ENCODE measurements around the gene TTLL12. TPM values are rescaled to one million over a fixed set of nuclear protein-coding genes. Genes with fewer than 3 reads are reported as not detected.

Gene TTLL12
- total RNA-seq, 1 donor from 2014 or later = 21.4 TPM

DNA sequence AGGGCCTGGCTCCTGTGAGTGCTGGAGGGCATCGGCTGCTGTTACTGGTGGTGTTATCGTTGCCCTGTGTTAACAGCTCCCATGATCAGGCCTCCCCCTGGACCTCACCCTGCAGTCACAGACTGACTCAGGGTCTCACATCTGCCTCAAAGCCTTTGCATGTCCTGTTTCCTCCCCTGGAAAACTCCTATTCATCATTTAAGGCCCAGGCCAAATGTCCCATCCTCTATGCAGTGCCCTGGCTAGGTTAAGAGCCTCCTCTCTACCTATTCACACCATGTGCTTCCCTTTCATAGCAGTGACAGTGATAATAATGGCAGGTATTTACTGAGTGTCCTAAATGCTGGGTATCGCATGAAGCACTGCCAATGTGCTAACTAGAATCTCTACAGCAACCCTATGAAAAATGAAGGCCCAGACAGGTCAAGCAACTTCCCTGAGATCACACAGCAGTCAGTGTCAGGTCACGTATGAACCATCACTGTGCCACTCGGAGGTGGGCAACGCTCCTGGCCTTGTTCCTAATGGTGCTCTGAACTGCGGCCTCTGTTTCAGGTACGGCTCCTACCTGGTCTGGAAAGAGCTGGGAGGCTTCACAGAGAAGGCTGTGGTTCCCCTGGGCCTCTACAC lies 26.3 kb downstream of the TTLL12 start:
- H3K27me3 ChIP-seq (ENCODE audit: insufficient read depth, low read length) = no peaks in the 10 kb centered on the region
- H4K20me1 ChIP-seq (ENCODE audit: insufficient read depth, low read length) = peaks cover 75% of the 10 kb centered on the region
- no peaks in the 10 kb centered on the region for H3K4me1 ChIP-seq (ENCODE audit: insufficient read depth, low read length)
- Mint-ChIP-seq H3K36me3 (ENCODE audit: low read depth, unreplicated experiment) (no peaks in the 10 kb centered on the region), H3K4me1 (ENCODE audit: low read depth, unreplicated experiment) (no peaks in the 10 kb centered on the region), H3K27ac (ENCODE audit: unreplicated experiment) (no peak overlapping the region), H3K27me3 (ENCODE audit: low read depth, unreplicated experiment) (no peaks in the 10 kb centered on the region), H3K4me3 (ENCODE audit: unreplicated experiment) (no peak overlapping the region), H3K9me3 (ENCODE audit: unreplicated experiment) (no peaks in the 10 kb centered on the region)
- no peak overlapping the region for H3K4me3 ChIP-seq (ENCODE audit: insufficient read depth, low read depth, low read length)
- FAIRE-seq = no peak
- no peak overlapping the region for H3K9ac ChIP-seq (ENCODE audit: low read length)
- H3K4me2 ChIP-seq (ENCODE audit: low read length) = no peak overlapping the region
- no peak for TF ChIP-seq EZH2 (IDR thresholded peaks at IDR 0.05; ENCODE audit: insufficient read depth, low read length)
- TF ChIP-seq, protein P1, sequence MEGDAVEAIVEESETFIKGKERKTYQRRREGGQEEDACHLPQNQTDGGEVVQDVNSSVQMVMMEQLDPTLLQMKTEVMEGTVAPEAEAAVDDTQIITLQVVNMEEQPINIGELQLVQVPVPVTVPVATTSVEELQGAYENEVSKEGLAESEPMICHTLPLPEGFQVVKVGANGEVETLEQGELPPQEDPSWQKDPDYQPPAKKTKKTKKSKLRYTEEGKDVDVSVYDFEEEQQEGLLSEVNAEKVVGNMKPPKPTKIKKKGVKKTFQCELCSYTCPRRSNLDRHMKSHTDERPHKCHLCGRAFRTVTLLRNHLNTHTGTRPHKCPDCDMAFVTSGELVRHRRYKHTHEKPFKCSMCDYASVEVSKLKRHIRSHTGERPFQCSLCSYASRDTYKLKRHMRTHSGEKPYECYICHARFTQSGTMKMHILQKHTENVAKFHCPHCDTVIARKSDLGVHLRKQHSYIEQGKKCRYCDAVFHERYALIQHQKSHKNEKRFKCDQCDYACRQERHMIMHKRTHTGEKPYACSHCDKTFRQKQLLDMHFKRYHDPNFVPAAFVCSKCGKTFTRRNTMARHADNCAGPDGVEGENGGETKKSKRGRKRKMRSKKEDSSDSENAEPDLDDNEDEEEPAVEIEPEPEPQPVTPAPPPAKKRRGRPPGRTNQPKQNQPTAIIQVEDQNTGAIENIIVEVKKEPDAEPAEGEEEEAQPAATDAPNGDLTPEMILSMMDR (IDR thresholded peaks at IDR 0.05; ENCODE audit: insufficient read depth, low read depth, low read length) = no peak
- no peak overlapping the region for H2AFZ ChIP-seq (ENCODE audit: low read depth, low read length)
- H3K9me3 ChIP-seq (ENCODE audit: insufficient read depth, low read depth, low read length) = no peaks in the 10 kb centered on the region
- H3K79me2 ChIP-seq (ENCODE audit: insufficient read depth, low read length) = peaks cover 42% of the 10 kb centered on the region
- no peak for DNase-seq (ENCODE audit: low read depth)
- peaks cover 4% of the 10 kb centered on the region for H3K36me3 ChIP-seq (ENCODE audit: insufficient read depth, low read length)
- H3K27ac ChIP-seq (ENCODE audit: low read depth, low read length) = no peak overlapping the region

DNA sequence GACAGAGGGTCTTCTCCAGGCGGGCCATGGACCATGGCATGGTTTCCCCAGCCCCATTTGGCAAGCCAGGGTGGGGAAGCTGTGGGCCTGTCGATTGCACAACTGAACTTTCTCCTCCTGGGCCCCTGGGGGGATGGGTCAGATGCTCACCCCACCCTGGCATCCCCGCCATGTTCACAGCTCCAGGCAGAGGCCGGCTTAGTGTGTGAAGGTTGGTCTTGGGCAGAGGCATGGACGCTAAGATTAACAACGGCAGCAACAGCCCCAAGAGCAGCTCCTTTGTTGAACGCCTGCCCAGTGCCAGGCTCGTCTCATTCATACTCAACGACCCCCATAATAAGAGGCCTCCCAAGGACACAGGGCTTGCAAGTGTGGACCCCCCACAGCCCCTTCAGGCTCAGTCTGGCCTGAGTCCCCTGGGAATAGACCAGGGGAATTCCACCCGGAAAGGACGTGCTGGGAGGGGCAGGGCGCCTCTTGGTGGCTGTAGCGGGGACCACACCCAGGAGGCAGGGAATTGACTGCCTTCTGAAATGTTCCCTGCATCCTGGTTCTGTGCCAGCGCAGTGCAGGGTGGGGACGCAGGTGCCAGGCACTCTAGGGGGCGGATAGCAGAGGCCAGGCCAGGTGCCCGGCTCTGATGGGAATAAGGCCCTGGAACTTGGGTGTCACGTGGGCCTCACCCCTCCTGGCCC lies 27.3 kb downstream of the TTLL12 start:
- peaks cover 52% of the 10 kb centered on the region for H3K79me2 ChIP-seq (ENCODE audit: insufficient read depth, low read length)
- H3K4me3 Mint-ChIP-seq (ENCODE audit: unreplicated experiment) = no peak overlapping the region
- H3K27me3 Mint-ChIP-seq (ENCODE audit: low read depth, unreplicated experiment) = no peaks in the 10 kb centered on the region
- no peak overlapping the region for H3K4me2 ChIP-seq (ENCODE audit: low read length)
- H3K36me3 Mint-ChIP-seq (ENCODE audit: low read depth, unreplicated experiment) = peaks cover 2% of the 10 kb centered on the region
- no peak overlapping the region for H3K27ac ChIP-seq (ENCODE audit: low read depth, low read length)
- no peaks in the 10 kb centered on the region for H3K4me1 ChIP-seq (ENCODE audit: insufficient read depth, low read length)
- peaks cover 83% of the 10 kb centered on the region for H4K20me1 ChIP-seq (ENCODE audit: insufficient read depth, low read length)
- FAIRE-seq = no peak
- no peak for DNase-seq (ENCODE audit: low read depth)
- H3K9me3 ChIP-seq (ENCODE audit: insufficient read depth, low read depth, low read length) = no peaks in the 10 kb centered on the region
- H3K9me3 Mint-ChIP-seq (ENCODE audit: unreplicated experiment) = no peaks in the 10 kb centered on the region
- TF ChIP-seq EZH2 (IDR thresholded peaks at IDR 0.05; ENCODE audit: insufficient read depth, low read length) = no peak
- TF ChIP-seq, protein P1 (IDR thresholded peaks at IDR 0.05; ENCODE audit: insufficient read depth, low read depth, low read length) = peak; percentile 16
- H3K27ac Mint-ChIP-seq (ENCODE audit: unreplicated experiment) = no peak overlapping the region
- H2AFZ ChIP-seq (ENCODE audit: low read depth, low read length) = no peak overlapping the region
- H3K9ac ChIP-seq (ENCODE audit: low read length) = no peak overlapping the region
- peaks cover 4% of the 10 kb centered on the region for H3K36me3 ChIP-seq (ENCODE audit: insufficient read depth, low read length)
- H3K4me3 ChIP-seq (ENCODE audit: insufficient read depth, low read depth, low read length) = no peak overlapping the region
- H3K4me1 Mint-ChIP-seq (ENCODE audit: low read depth, unreplicated experiment) = no peaks in the 10 kb centered on the region
- no peaks in the 10 kb centered on the region for H3K27me3 ChIP-seq (ENCODE audit: insufficient read depth, low read length)

Measured in astrocyte (in vitro differentiated cells and primary cell).